GM18858 (cell line): ENCODE results near the gene LCE1F.

ENCODE experiments used
- ATAC-seq: cut with Tn5 transposase; IDR thresholded peaks from one replicate; pipeline ENCODE4 v1.9.1; 2021; ENCODE audit not compliant: unreplicated experiment

The LCE1F gene

GRCh38 chr1:152774875-152775274, at the start of gene LCE1F:
LCE1F (plus strand) TSS chr1:152775140; CDS start chr1:152776372, 1,232 bp downstream.
- no peak for ATAC-seq

GRCh38 chr1:152725261-152725660, 49.7 kb upstream of the LCE1F start:
- no peak for ATAC-seq

GRCh38 chr1:152728986-152729385, 46.0 kb upstream of the LCE1F start:
- ATAC-seq, result no peak

GRCh38 chr1:152735648-152736047, 39.3 kb upstream of the LCE1F start:
- ATAC-seq, result no peak

GRCh38 chr1:152737997-152738396, 36.9 kb upstream of the LCE1F start:
- ATAC-seq, result no peak

GRCh38 chr1:152739841-152740240, 35.1 kb upstream of the LCE1F start:
- ATAC-seq, result no peak

- ATAC-seq, result no peak
Observed at GRCh38 chr1:152741656-152742055, 33.3 kb upstream of the LCE1F start.

- no peak for ATAC-seq
Observed at GRCh38 chr1:152743371-152744145, 31.4 kb upstream of the LCE1F start.

GRCh38 chr1:152745289-152745704, 29.6 kb upstream of the LCE1F start:
- ATAC-seq, result no peak

GRCh38 chr1:152745765-152746444, 29.0 kb upstream of the LCE1F start:
- ATAC-seq, result no peak

- ATAC-seq, result no peak
Observed at GRCh38 chr1:152747831-152748230, 27.1 kb upstream of the LCE1F start.

- ATAC-seq, result no peak
Observed at GRCh38 chr1:152752225-152752624, 22.7 kb upstream of the LCE1F start.

- no peak for ATAC-seq
Observed at GRCh38 chr1:152753586-152753985, 21.4 kb upstream of the LCE1F start.

GRCh38 chr1:152756872-152757271, 18.1 kb upstream of the LCE1F start:
- no peak for ATAC-seq

GRCh38 chr1:152757747-152758146, 17.2 kb upstream of the LCE1F start, which contains the start of gene KPRP:
KPRP (plus strand) TSS chr1:152758025; CDS start chr1:152759589, 1,564 bp downstream.
- ATAC-seq, result no peak

GRCh38 chr1:152758636-152759035, 16.3 kb upstream of the LCE1F start:
- no peak for ATAC-seq

GRCh38 chr1:152759453-152760173, 15.3 kb upstream of the LCE1F start:
- ATAC-seq, result no peak

GRCh38 chr1:152760551-152761190, 14.3 kb upstream of the LCE1F start:
- no peak for ATAC-seq

- ATAC-seq, result no peak
Observed at GRCh38 chr1:152761609-152762213, 13.2 kb upstream of the LCE1F start.

- no peak for ATAC-seq
Observed at GRCh38 chr1:152768847-152769533, 6.0 kb upstream of the LCE1F start.
